ENCODE measurements around the gene KLF17.

DNA sequence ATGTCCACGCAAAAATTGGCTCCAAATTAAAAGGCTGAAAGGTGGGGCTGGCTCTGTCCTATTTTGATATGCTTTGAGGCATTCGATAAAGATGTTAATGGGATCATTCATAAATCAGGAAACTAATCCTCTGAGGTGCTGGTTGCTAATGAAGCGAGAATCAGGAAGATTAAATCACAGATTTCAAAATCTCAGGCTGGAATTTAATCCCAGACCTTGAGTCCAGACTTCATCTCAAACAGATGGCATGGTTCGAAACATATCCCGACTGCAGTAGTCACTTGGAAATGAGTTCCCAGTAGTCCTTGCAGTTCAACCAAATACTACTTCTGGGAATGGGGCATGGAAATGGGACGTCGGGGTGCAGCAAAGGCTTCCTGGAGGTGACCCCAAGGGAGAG, 4.5 kb upstream of the KLF17 start:
- TF ChIP-seq, protein P1, sequence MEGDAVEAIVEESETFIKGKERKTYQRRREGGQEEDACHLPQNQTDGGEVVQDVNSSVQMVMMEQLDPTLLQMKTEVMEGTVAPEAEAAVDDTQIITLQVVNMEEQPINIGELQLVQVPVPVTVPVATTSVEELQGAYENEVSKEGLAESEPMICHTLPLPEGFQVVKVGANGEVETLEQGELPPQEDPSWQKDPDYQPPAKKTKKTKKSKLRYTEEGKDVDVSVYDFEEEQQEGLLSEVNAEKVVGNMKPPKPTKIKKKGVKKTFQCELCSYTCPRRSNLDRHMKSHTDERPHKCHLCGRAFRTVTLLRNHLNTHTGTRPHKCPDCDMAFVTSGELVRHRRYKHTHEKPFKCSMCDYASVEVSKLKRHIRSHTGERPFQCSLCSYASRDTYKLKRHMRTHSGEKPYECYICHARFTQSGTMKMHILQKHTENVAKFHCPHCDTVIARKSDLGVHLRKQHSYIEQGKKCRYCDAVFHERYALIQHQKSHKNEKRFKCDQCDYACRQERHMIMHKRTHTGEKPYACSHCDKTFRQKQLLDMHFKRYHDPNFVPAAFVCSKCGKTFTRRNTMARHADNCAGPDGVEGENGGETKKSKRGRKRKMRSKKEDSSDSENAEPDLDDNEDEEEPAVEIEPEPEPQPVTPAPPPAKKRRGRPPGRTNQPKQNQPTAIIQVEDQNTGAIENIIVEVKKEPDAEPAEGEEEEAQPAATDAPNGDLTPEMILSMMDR (conservative IDR thresholded peaks at IDR 0.05 in 1 of 2, IDR thresholded peaks at IDR 0.05 in 1 of 2; ENCODE audit: extremely low read depth in 1 of 2, insufficient read depth in 1 of 2, low read depth in 1 of 2, low read length in 2 of 2), result no peak
- TF ChIP-seq EZH2 (IDR thresholded peaks at IDR 0.05; ENCODE audit: borderline replicate concordance, low read length), result no peak

Data from mammary epithelial cell (primary cell).